ENCODE results near the gene ACOT8.

DNA sequence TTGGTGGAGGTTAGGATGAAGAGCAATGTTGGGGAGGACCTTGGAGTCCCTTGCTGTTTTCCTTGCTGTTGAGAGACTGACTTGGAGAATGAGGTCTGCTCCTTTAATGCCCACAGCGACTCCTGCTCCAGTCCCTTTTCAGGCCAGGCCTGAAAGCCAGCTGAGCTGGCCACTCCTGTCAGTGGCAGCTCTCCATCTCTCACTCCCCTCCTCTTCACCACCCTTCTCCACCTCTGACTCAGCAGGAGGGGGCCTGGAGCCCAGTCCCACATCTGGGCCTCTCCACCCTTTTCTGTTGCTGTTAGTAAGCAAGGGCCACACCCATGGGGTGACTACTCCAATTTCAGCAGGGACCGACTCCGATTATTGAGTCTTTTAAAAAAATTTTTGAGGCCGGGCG, 21.4 kb downstream of the ACOT8 start:
- TF ChIP-seq, protein P1, sequence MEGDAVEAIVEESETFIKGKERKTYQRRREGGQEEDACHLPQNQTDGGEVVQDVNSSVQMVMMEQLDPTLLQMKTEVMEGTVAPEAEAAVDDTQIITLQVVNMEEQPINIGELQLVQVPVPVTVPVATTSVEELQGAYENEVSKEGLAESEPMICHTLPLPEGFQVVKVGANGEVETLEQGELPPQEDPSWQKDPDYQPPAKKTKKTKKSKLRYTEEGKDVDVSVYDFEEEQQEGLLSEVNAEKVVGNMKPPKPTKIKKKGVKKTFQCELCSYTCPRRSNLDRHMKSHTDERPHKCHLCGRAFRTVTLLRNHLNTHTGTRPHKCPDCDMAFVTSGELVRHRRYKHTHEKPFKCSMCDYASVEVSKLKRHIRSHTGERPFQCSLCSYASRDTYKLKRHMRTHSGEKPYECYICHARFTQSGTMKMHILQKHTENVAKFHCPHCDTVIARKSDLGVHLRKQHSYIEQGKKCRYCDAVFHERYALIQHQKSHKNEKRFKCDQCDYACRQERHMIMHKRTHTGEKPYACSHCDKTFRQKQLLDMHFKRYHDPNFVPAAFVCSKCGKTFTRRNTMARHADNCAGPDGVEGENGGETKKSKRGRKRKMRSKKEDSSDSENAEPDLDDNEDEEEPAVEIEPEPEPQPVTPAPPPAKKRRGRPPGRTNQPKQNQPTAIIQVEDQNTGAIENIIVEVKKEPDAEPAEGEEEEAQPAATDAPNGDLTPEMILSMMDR (IDR thresholded peaks at IDR 0.05 in 4 of 5, conservative IDR thresholded peaks at IDR 0.05 in 1 of 5): no peak
- TF ChIP-seq POLR2A (IDR thresholded peaks at IDR 0.05): peak in 1 of 2 donors; percentile 60
